ENCODE results near the gene PHC2.
"Not testable (repeated sequence)": the region's sequence is repeated elsewhere in the genome, so short reads cannot be mapped to it uniquely, and the experiment has no call there.

The PHC2 gene

DNA sequence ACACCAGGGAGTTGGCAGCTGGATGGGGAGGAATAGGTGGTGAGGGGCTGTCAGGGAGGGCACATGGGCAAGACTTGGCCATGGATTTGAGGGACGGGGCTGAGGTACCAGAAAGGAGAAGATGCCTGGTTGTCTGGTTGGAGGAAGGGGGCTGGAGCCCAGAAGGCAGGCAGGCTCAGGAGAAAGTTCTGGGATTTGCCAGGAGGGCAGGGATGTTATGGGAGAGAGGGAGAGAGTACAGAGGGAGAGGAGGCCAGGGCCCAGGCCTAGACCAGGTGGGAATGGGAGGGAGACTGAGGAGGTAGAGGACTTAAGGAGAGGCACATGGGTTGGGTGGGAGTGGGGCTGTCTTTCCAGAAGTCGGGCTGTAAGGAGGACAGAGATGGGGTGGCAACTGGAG, 114.3 kb downstream of the PHC2 start:
- no peak for DNase-seq (ENCODE audit: low read depth in 2 of 2)

DNA sequence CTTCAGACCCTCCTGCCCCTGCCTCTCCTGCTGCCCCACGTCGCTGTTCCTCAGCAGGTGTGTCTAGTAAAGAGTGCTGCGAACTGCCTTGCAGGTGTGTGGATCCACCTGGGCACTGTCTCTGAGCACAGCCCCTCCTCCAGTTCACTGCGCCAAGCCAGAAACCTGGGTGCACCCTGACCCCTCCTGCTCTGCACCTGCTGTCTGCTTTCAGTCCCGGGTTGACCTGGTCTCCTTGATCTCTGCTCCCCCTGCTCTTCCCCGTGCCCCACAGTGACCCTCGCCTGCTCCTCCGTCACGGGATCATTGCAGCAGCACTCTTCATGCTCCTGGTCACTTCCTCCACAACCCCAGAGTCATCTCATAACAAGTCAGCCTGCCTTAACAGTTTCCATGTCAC, 116.5 kb downstream of the PHC2 start:
- no peak for DNase-seq (ENCODE audit: low read depth in 2 of 2)

DNA sequence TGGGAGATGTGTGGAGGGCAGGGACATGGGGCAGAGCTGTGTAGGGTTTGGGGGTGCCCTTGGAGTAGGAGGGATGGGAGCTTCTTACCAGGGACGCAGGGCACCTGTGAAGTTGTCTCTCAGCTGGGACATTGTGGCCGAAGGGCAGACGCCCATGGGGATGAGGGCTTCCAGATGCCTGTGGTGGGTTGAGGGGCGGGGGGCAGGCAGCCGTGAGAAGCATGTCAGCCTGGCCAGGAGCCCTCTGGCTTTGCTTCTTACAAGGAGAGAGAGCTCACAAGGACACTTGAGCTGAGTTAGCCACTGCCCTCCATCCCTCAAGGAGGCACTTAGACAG, 118.5 kb downstream of the PHC2 start:
- no peak for DNase-seq (ENCODE audit: low read depth in 2 of 2)

DNA sequence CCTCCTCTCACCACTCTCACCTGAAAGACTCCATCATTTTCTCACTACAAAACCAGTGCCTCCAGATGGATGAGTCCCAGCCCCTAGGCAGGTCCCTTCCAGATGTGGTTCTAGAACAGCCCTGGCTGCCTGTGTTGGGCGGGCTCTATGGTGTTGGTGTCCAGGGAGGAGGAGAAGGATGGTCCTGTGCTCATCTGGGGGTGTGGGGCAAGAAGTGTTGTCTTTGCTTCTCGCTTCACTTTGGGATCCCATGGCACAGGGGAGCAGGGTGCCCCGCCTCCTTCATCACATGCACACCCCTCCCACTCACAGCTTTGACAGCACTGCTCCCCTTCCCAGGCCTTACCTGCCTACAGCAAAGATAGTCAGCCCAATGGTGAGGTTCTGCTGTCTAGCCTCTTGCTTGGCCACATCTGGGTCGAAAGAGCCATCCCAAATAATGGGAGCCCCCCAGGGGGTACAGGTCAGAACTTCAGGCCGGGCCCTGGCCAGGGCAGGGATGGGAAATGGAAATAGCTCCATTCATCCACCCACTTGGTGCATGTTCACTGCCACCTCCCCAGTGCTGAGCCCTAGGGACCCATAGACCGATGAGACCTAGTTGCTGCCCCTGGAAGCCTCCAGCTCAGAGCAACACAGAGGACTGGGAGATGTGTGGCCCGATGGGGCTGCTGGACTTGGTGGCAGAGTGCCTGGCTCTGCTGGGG, 119.0 kb downstream of the PHC2 start:
- DNase-seq (ENCODE audit: low read depth in 2 of 2): no peak

DNA sequence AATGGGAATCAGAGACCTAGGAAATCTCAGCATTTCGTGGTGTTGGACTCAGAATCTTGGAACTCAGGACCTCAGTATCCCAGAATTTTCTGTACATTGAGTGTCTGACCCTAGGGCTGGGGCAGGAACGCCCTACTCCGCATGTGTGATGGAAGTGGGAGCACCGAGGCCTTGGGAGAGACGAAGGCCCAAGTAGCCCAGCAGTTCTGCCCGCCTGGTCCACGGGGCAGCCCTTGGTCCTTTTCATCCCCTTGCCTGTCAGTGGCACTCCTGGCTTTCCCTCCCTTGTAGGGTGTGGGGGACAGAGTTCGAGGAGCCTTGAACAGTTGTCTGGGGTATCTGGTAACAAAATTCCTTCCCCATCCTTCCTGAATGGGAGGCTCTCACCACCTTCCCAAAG, 120.2 kb downstream of the PHC2 start:
- DNase-seq (ENCODE audit: low read depth in 2 of 2): no peak

DNA sequence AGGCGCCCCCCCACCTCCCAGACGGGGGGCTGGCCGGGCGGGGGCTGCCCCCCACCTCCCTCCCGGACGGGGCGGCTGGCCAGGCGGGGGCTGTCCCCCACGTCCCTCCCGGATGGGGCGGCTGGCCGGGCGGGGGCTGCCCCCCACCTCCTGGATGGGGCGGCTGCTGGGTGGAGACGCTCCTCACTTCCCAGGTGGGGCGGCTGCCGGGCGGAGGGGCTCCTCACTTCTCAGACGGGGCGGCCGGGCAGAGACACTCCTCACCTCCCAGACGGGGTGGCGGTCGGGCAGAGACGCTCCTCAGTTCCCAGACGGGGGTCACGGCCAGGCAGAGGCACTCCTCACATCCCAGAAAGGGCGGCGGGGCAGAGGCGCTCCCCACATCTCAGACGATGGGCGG, 121.5 kb downstream of the PHC2 start:
- DNase-seq (ENCODE audit: low read depth in 2 of 2): not testable (repeated sequence)

DNA sequence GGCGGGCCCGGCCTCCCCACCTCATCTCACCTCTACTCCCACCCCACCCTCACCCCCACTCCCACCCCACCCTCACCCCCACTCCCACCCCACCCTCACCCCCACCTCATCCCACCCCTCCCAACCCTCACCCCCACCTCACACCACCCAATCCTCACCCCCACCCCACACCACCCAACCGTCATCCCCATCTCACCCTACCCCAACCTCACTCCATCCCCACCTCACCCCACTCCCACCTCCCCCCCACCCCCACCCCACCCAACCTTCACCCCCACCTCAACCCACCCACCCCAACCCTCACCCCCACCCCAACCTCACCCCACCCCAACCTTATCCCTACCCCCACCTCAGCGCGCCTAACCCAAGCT, 123.4 kb downstream of the PHC2 start:
- DNase-seq (ENCODE audit: low read depth in 2 of 2): no peak

DNA sequence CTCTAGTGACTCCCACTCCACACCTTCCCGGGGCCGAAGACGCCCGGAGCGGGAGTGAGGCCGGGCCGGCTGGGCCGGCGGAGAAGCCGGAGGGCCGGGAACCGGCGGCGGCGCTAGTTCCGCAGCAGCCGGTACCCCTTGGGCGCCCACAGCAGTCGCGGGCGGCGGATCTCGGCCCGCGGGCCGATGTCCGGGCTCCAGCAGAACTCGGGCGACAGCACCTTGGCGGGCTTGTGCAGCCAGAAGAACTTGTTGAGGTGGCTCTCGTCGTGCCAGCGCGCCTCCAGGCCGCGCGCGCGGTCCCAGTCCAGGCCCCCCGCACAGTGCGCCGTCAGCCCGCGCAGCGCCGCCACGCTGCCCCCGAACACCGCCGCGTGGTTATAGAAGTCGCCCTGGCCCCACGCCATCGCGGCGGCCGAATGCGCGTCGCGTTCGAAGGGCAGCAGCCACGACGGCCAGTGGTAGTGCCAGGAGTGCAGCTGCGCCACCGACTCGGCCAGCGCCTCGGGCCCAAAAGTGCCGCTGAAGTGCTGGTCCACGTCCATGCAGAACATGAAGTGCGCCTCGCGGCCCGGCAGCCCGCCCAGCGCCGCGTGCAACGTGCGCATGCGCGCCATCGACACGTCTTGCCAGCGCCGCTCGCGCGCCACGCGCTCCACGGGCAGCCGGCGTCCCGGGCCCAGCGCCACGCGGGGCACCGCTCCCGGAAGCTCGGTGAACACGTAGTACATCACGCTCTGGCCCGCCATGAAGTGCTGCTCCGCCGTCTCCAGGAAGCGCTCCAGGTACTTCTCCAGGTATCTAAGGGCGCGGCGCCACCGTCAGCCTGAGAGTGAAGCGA, 124.0 kb downstream of the PHC2 start:
- DNase-seq (ENCODE audit: low read depth in 2 of 2): no peak

DNA sequence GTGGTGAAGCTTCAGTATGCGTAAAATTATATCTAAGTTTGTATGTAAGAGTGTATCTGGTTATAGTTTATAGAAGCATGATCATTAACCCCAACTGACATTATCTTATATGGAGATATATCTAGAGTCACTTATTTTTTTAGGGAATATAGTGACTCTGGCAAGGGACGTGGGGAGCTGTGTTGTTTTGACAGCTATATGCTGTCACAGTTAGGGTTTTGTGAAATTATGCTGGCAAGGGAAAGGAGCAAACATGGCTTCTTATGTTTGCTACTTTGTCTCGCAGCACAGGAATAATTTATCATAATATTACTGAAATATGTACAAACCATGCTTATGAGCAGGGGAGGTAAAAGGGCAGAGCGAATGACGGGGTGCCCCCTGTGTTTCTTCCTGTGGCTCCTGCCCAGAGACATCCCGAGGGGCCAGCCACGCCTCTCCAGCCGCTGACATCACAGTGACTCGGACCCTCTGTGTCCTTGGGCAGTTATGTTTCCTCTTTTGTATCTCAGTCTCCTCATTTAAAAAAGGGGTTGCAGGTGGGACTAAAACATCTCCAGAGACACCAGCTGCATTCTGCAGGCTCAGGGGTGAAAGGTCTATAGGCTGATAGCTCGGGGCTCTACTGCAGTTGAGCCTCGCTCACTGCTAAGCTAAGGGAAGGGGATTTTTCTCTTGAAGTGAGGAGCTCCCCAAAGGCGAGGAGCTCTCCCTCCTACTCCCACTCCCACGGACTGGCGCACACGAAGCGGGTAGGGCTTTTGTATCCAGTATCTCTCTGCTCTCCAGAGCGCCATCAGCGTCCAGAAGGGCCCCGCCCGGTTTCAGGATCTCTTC, 124.9 kb downstream of the PHC2 start:
- DNase-seq (ENCODE audit: low read depth in 2 of 2): no peak

DNA sequence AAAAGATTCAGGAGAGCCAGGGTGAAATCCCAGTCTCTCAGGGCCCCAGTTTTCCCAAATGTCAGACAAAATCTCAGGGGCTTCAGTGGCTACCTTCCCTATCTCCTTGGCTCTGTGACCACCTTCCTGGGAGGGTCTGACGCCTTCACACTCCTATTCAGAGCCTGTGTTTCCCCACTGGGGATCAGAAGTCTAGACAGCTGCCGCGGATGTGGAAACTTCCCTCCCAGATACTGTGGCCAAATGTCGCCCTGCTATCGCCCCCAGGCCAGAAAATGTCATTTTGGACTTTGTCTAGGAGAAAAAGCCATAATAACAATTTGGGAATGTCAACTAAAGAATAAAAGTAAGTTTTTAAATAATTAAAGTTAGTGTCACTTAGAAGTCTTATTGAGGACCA, 125.9 kb downstream of the PHC2 start:
- DNase-seq (ENCODE audit: low read depth in 2 of 2): no peak

DNA sequence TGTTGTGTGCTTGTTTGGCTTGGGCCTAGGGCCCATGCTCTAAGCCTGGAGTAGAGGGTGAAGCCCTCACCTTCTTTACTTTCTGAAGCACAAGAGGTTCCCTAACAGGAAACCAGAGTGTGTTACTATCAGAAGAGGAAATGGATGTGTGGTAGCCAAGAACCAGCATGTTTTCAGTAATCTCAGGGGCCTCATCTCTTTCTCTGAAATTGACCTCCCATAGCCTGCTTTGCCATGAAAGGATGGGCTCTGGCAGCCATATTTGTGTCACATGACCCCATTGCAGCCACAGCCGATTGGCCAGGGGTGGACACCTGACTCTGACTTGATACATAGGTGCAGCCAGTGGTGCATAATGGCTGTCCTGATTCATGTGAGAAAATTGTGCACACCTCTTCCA, 128.6 kb downstream of the PHC2 start:
- no peak for DNase-seq (ENCODE audit: low read depth in 2 of 2)

DNA sequence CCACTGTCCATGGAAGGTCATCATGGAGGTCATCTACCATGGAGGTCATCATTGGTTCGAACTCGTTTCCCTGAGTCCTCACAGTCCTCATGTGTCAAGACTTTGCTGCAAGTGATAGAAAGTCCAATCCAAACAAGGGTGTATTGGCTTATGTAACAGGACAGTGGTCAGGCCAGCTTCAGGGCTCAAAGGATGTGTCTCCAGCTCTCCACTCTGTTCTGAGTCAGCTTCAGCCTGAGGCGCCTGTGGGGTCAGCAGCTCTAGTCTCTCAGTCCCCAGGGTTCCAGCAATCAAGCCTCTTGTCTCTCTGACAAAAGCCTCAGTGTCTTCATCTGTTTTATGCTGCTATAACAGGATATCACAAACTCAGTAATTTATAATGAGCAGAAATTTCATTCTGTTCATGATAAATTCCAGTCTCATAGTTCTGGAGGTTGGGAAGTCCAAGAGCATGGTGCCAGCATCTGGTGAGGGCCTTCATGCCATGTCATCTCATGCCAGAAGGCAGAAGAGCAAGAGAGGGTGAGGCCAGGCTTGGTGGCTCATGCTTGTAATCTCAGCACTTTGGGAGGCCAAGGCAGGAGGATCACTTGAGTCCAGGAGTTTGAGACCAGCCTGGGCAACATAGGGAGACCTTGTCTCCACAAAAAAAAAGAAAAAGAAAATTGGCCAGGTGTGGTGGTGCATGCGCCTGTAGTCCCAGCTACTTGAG, 129.5 kb downstream of the PHC2 start:
- DNase-seq (ENCODE audit: low read depth in 2 of 2): no peak

DNA sequence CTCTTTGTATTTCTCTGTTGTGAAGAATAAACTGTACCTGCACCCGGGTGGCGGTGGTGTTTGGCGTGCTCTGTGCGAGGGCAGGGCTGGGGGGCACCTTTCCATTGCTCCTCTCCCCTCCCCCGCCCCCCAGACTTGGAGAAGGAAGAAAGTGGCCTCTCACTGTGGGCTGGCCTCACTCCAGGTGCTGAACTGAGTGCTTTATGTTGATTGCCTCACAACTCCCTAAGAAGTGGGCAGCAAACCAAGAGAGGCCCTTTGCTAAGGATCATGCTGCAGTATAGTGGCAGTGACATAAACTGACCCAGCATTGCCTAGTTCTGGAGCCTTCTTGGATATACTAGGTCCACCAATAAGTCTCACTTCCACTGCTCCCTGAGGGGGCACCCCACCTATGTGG, 130.2 kb downstream of the PHC2 start:
- no peak for DNase-seq (ENCODE audit: low read depth in 2 of 2)

DNA sequence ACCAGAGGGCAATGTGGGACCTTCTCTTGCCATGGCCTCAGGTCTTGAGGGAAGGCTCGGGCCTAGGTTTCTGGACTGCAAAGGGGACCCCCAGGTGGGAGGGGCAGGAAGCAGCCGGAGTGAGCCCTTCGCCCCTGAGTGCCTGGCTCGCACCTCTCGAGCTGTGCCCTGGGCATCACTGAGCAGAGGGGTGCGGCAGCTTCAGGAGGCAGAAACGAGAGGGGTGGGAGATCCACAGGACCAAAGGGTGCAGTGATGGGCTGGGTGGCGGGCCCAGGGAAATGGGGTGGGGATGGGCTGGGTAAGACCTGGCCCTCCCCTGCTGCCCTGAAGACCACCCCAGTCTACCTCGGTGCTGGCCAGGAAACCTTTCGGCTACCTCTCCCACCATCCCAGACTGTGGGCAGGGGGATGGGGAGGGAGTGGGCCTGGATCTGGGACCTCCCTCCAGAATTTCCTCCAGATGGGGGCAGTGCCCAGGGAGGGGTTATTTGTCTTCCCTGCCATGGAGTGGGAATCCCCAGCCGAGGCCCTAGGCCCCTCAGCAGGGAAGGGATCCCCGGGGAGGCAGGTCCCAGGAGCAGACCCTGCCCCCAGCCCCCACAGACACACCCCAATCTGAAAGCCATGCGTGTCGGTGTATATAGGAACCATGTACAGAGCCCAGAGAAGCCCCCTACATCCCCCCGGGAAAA, 131.3 kb downstream of the PHC2 start:
- DNase-seq (ENCODE audit: low read depth in 2 of 2): no peak

DNA sequence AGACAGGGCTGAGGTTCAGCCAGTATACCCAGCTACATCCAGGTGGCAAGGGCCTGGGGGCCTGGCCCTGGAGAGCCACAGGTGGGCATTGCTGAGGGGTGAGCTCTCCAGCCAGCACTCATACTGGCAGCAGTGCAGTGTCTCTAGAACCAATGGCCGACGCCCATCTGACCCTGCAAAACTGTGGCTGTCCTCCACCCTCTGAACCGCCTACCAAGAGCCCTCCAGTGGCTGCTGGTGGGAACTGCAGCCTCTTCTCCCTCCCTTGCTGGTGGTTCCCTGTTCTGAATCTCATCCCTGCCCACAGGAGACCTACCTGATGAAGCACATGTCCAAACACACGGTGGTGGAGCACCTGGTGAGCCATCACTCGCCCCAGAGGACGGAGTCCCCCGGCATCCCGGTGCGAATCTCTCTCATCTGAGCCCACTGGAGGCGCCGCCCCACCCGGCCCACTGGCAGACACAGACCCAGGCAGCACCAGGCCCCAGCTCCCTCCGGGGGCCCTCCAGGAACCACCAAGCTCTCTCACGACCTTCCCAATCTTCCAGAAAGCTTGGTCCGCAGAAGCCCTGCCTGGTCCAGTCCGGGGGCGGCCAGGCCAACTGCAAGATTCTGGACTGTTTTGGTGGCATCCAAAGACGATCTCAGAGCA, 132.1 kb downstream of the PHC2 start:
- DNase-seq (ENCODE audit: low read depth in 2 of 2): peak; percentile 31 to 40

DNA sequence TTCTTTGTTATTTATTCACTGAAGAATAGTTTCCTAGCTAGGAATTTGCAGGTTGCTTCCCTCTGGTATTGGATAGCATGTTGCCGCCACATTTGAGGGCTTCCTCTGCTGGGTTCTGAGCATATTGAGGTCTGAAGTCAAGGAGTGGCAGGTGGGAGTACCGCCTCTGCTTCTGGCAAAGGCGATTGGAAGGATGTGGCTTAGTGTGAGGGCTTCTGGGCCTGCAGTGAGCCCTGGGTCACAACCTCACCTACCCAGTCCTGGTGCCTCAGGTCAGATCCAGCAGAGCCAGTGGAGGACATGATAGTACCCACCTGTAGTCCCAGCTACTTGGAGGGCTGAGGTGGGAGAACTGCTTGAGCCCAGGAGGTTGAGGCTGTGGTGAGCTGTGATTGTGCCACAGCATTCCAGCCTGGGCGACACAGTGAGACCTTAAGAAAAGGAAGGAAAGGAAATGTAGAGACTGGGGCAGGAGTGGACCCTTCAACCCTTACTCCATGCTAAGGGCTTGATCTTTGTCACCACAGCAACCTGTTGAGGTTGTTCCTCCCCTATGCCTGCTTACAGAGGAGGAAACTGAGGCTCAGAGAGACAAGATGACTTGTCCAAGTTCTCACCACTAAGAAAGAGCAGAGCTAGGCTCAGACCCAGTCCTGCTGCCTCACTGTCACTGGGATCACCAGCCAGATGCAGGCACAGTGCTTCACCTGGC, 132.8 kb downstream of the PHC2 start:
- DNase-seq (ENCODE audit: low read depth in 2 of 2): no peak

DNA sequence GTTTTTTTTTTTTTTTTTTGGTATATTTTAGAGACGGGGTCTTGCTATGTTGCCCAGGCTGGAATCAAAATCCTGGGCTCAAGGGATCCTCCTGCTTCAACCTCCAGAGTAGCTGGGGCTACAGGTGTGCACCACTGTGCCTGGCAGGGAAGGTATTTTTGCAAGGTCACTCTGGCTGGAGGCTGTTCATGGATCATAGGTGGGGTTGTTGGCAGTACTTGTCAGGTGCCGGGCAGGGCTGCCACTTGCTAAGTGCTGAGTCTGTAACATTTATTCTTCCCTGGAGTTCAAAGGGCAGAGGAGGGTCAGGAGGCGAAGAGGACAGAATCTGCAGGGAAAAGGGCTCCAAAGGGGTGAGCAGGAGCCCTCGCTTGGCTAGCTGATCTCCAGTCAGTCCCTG, 134.1 kb downstream of the PHC2 start:
- no peak for DNase-seq (ENCODE audit: low read depth in 2 of 2)

DNA sequence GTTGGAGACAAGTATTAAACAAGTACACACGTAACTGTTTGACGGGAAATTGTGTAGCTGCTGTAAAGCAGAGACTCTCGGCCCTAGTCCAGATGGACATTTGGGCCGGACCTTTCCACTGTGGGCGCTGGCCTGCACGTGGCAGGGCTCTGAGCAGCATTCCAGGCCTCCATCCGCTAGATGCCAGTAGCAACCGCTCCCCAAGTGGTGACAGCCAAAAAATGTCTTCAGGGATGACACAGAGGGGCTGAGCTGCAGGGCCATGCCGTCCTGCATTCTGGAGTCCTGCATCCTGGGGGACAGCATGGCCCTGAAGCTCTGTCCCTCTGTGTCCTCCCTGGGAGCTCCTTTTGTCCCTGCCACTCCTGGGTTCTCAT, 134.8 kb downstream of the PHC2 start:
- no peak for DNase-seq (ENCODE audit: low read depth in 2 of 2)

DNA sequence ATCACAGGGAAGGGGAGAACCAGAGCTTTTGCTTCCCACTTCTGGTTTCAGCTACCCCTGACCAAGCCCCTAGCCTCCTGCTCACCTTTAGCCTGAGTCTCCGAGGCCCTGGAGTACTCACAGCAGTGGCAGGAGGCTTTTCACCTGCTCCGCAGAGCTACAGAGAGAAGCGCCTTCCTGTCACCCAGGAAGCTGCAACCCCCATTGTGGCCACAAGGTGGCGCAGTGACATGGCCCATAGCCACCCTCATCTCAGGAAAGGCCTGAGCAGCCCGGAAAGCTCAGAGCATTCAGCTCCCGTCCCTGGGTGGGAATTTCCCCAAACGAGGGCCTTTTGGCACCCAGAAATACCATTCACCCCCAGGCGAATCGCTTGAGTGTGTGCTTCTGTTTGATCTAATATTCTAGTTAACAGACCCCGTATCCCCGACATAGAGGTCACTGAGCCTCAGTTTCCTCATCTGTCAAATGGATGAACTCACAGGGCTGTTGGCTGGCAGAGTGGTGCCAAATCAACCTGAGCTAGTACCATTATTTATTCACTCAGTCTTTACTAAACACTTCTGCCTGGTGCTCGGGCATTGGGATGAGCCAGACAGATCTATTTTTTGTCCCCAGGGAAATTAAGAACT, 135.3 kb downstream of the PHC2 start:
- DNase-seq (ENCODE audit: low read depth in 2 of 2): peak; percentile 65 to 79

DNA sequence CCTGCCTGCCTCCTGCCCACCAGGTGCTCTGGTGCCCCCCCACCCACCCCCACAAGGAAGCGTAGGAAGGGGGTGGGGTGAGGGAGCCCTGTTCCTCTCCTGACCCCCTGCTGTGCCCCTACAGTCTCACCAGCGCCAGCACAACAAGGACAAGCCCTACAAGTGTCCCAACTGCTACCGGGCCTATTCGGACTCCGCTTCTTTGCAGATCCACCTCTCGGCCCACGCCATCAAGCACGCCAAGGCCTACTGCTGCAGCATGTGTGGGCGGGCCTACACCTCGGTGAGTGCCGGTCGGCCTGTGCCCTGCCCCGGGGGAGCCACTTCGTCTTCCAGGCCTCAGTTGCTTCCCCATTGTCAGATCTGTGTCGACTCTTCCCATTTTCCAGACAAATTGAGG, 135.9 kb downstream of the PHC2 start:
- no peak for DNase-seq (ENCODE audit: low read depth in 2 of 2)
